SU-DHL-6 (cell line): Measurements from ENCODE around the gene CNTROB.
A peak's percentile ranks its signal among the peaks of the same experiment; 100 is the strongest.

ENCODE experiments used
- H2AFZ ChIP-seq: fragments of 200-600 bp; sonication (generic); 2 replicates; pipeline ENCODE4 v1.6.1; 2014; ENCODE audit warnings: low read depth, mild to moderate bottlenecking, moderate library complexity, mixed read lengths, antibody characterized with exemption, low read length; ENCODE audit not compliant: severe bottlenecking
- H3F3A ChIP-seq: fragments of 200-600 bp; shearing (Covaris generic); 2 replicates; pipeline ENCODE4 v1.6.0; 2016; ENCODE audit warnings: antibody characterized with exemption, mild to moderate bottlenecking; ENCODE audit not compliant: insufficient read depth
- H3K27ac ChIP-seq: fragments of 200-600 bp; sonication (generic); 2 replicates; pipeline ENCODE4 v1.5.1; 2016; ENCODE audit warnings: low read depth, mild to moderate bottlenecking, low read length, moderate library complexity, mixed read lengths
- H3K27me3 ChIP-seq: fragments of 200-600 bp; sonication (generic), shearing (Covaris generic); 2 replicates; pipeline ENCODE4 v1.6.0; 2014; ENCODE audit warnings: mild to moderate bottlenecking, low read length
- H3K36me3 ChIP-seq: fragments of 200-600 bp; sonication (generic); 2 replicates; pipeline ENCODE4 v1.6.1; 2014; ENCODE audit warnings: mild to moderate bottlenecking, low read length, mixed read lengths
- H3K4me2 ChIP-seq: fragments of 300-600, 200-600 bp; shearing (Covaris generic), sonication (generic); 2 replicates; pipeline ENCODE4 v1.6.0; 2014; ENCODE audit warnings: low read length, low read depth, mild to moderate bottlenecking; ENCODE audit not compliant: poor library complexity, severe bottlenecking
- H3K4me3 ChIP-seq: fragments of 200-600 bp; sonication (generic); 2 replicates; pipeline ENCODE4 v1.5.1; 2014; ENCODE audit warnings: antibody characterized with exemption, low read length, mild to moderate bottlenecking, mixed read lengths; ENCODE audit not compliant: insufficient read depth, poor library complexity, severe bottlenecking
- H3K79me2 ChIP-seq: fragments of 200-600 bp; sonication (generic); 2 replicates; pipeline ENCODE4 v1.6.1; 2014; ENCODE audit warnings: mild to moderate bottlenecking, low read length, moderate library complexity; ENCODE audit not compliant: insufficient read depth
- H3K9ac ChIP-seq: fragments of 200-600 bp; sonication (generic); 2 replicates; pipeline ENCODE4 v1.7.0; 2014; ENCODE audit warnings: mild to moderate bottlenecking, low read length
- H3K9me2 ChIP-seq: fragments of 200-600 bp; sonication (generic); replicated peaks from 2 replicates; pipeline ENCODE4 v1.6.1; 2014; ENCODE audit warnings: low read length; ENCODE audit not compliant: insufficient read depth
- H3K9me3 ChIP-seq: fragments of 200-600 bp; sonication (generic); 2 replicates; pipeline ENCODE4 v1.6.1; 2014; ENCODE audit warnings: low read length, mixed read lengths; ENCODE audit not compliant: insufficient read depth
- H4K20me1 ChIP-seq: fragments of 200-600 bp; sonication (generic); 2 replicates; pipeline ENCODE4 v1.6.1; 2014; ENCODE audit warnings: low read depth, mild to moderate bottlenecking, antibody characterized with exemption, low read length, moderate library complexity, mixed read lengths
- EZH2phosphoT487 ChIP-seq: fragments of 200-600 bp; sonication (generic), shearing (Covaris generic); conservative IDR thresholded peaks from 2 replicates; pipeline ENCODE4 v1.6.1; 2018; ENCODE audit warnings: mild to moderate bottlenecking, antibody characterized with exemption, low read length, moderate library complexity, mixed read lengths
- TF ChIP-seq, protein P1 (sequence below): fragments of 200-600 bp; sonication (generic); IDR thresholded peaks from one replicate; pipeline ENCODE4 v1.5.1; 2017; ENCODE audit warnings: antibody characterized with exemption, mild to moderate bottlenecking, low read length, moderate library complexity; ENCODE audit not compliant: insufficient read depth, poor library complexity, severe bottlenecking

CNTROB gene

DNA sequence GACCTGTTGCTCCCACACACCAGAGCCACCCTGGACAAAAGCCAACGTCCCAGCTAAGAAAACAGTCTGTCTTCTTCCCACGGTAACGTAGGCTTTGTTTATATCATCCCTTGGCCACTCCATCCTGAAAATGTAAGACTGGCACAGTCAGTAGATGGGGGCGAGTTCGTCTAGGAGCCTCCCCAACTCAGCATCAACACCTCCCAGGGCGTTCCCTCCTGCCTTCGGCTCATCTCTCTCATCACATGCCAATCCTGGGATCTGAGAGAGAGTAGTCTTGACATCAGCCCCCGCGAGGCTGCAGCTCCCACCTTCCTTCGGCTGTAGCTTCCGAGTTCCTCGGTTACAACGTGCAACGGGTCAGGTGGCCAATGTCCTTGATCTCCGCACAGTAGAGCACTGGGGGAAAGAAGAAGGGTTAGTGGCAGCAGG, 16.8 kb upstream of the CNTROB start:
- Histone ChIP-seq H3K9ac (peak overlapping the region; percentile 75), H3K27ac (peak overlapping the region; percentile 63), H3K9me3 (no peaks in the 10 kb centered on the region), H3K79me2 (peaks cover 6% of the 10 kb centered on the region; the same call in 1 of the 2 replicates), H3K36me3 (no peaks in the 10 kb centered on the region), H3K4me2 (peak overlapping the region; percentile 97), H3K27me3 (no peaks in the 10 kb centered on the region), H3K4me3 (peak overlapping the region; percentile 76), H3K9me2 (no peaks in the 10 kb centered on the region), H4K20me1 (no peaks in the 10 kb centered on the region), H2AFZ (peak overlapping the region; percentile 33), H3F3A (peaks cover 18% of the 10 kb centered on the region)
- no peak for TF ChIP-seq EZH2phosphoT487
- TF ChIP-seq, protein P1, sequence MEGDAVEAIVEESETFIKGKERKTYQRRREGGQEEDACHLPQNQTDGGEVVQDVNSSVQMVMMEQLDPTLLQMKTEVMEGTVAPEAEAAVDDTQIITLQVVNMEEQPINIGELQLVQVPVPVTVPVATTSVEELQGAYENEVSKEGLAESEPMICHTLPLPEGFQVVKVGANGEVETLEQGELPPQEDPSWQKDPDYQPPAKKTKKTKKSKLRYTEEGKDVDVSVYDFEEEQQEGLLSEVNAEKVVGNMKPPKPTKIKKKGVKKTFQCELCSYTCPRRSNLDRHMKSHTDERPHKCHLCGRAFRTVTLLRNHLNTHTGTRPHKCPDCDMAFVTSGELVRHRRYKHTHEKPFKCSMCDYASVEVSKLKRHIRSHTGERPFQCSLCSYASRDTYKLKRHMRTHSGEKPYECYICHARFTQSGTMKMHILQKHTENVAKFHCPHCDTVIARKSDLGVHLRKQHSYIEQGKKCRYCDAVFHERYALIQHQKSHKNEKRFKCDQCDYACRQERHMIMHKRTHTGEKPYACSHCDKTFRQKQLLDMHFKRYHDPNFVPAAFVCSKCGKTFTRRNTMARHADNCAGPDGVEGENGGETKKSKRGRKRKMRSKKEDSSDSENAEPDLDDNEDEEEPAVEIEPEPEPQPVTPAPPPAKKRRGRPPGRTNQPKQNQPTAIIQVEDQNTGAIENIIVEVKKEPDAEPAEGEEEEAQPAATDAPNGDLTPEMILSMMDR = no peak

DNA sequence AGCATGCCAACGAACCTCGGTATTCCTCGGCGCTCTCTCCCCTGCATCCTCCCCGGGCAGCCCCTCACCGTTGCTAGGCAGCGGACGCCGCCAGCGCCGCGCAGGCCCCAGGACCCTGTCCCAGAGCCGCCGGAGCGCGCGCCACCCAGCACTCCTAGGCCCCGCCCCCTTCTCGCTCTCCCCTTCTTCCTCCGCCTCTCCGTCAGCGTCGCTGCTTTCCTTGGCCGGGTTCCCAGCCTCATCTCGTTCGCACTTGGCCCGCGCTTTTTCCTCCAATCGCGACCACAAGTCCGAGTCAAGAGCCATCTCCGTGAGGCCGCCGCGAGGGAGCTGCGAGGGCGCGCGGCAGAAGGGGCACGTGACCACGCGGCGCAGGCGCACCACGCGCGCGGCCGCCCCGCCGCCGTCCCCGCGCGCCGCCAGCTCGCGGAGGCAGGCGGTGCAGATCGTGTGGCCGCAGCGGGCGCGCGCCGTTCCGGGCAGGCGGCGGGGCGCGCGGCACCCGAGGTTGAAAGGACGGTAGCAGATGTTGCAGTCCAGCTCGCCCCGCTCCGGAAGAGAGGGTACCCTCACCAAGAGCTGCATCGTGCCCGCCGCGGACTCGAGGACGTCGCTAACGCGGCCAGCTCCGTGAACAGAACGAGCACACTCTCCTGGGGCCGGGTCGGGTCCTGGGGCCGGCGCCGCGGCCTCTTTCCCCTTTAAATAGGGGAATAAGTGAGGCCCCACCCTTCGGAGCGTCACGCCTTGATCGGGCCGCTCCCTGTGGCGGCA, 16.2 kb upstream of the CNTROB start, which contains the start of gene RNF227:
Gene RNF227 (minus strand): TSS at position 679 of the 774 bp plus-strand sequence. CDS start 94 bp downstream, at position 585.
- Histone ChIP-seq H3F3A (peaks cover 18% of the 10 kb centered on the region), H4K20me1 (no peaks in the 10 kb centered on the region), H3K9ac (peak within 1 kb of the TSS; percentile 75), H2AFZ (peak within 1 kb of the TSS; percentile 61), H3K36me3 (no peaks in the 10 kb centered on the region), H3K9me3 (no peaks in the 10 kb centered on the region), H3K4me2 (peak within 1 kb of the TSS; percentile 97), H3K27me3 (no peaks in the 10 kb centered on the region), H3K4me3 (peak within 1 kb of the TSS; percentile 76), H3K27ac (peak within 1 kb of the TSS; percentile 63), H3K79me2 (peaks cover 6% of the 10 kb centered on the region; the same call in 1 of the 2 replicates), H3K9me2 (no peaks in the 10 kb centered on the region)
- TF ChIP-seq, protein P1 = no peak
- no peak for TF ChIP-seq EZH2phosphoT487

DNA sequence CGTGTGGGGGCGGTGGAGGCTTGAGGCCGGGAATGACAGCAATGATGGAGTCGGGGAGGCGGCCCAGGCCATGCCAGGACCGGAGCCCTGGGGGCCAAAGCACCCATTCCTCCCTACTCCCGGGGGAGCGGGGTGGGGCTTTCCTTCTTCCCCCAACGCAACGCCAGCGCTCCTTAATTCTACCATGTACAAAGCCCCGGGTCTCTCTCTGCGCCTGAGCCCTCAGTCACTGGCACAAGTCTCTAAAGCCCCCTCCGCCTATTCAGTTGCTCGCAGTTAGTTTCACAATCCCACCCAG, 15.7 kb upstream of the CNTROB start:
- H3K27ac ChIP-seq = no peak overlapping the region
- H3K4me2 ChIP-seq = peak overlapping the region; percentile 97
- H3K27me3 ChIP-seq = no peaks in the 10 kb centered on the region
- H3K9me3 ChIP-seq = no peaks in the 10 kb centered on the region
- H3K4me3 ChIP-seq = no peak overlapping the region
- peak overlapping the region; percentile 61 for H2AFZ ChIP-seq
- H3K36me3 ChIP-seq = no peaks in the 10 kb centered on the region
- peaks cover 18% of the 10 kb centered on the region for H3F3A ChIP-seq
- H3K9ac ChIP-seq = peak overlapping the region; percentile 75; the same call in 1 of the 2 replicates
- H3K79me2 ChIP-seq = peaks cover 6% of the 10 kb centered on the region; the same call in 1 of the 2 replicates
- no peaks in the 10 kb centered on the region for H4K20me1 ChIP-seq
- TF ChIP-seq, protein P1 = no peak
- no peak for TF ChIP-seq EZH2phosphoT487
- no peaks in the 10 kb centered on the region for H3K9me2 ChIP-seq
